ENCODE data around the gene RBBP8.
A peak's percentile ranks its signal among the peaks of the same experiment; 100 is the strongest.
"Not testable (repeated sequence)": the region's sequence is repeated elsewhere in the genome, so short reads cannot be mapped to it uniquely, and the experiment has no call there.

The RBBP8 gene

DNA sequence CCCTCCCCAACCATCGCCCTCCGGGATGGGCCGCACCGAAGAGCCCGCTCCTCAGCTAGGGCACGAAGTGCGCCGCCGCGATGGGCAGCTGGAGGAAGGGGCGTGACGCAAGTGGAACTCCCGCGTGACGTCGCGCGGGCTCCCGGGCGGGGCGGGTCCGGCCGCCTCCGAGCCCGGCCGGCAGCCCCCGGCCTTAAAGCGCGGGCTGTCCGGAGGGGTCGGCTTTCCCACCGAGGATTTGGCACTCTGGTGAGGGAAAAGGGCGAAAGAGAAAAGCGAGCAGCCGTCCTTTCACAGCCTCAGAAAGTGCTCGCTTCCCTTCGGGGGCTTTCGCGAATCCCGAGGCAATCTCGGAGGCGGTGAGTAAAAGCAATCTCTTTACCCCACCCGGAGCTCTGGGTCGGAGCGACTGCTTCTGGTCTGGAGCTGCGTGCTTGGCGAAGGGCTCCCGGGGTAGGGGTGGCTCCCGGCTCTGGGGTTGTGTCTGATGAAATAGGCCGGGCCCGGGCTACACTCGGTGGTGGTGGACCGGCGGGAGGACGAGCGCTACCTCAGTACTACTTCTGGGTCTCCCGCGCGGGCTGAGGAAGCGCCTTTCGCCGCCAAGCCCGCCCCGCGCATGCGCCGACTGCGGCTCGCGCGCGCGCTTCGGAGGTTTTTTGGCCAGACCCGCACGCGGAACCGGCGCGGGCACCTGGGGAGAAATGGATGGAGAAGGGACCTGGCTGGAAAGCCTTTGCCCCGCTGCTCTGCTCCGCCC is at the start of gene RBBP8:
RBBP8 (plus strand) TSS at position 123 of the 760 bp plus-strand sequence. CDS start 3,524 bp downstream, outside the sequence.
- H3K9ac ChIP-seq (ENCODE audit: low read depth, low read length), result peak within 1 kb of the TSS; percentile 88
- no peaks in the 10 kb centered on the region for H3K9me3 ChIP-seq (ENCODE audit: control insufficient read depth, insufficient read depth, low read length)
- peaks cover 6% of the 10 kb centered on the region; the same call in 1 of the 2 replicates for H3K27me3 ChIP-seq (ENCODE audit: control insufficient read depth, insufficient read depth, low read length)
- peaks cover 15% of the 10 kb centered on the region for H3K4me1 ChIP-seq (ENCODE audit: control insufficient read depth, insufficient read depth, low read length)
- peaks cover 22% of the 10 kb centered on the region for H3K36me3 ChIP-seq (ENCODE audit: control insufficient read depth, insufficient read depth, low read length)
- peak within 1 kb of the TSS; percentile 94 for H3K27ac ChIP-seq (ENCODE audit: low read depth, low read length)
- H3K4me3 ChIP-seq (ENCODE audit: low read depth, low read length), result peak within 1 kb of the TSS; percentile 77

DNA sequence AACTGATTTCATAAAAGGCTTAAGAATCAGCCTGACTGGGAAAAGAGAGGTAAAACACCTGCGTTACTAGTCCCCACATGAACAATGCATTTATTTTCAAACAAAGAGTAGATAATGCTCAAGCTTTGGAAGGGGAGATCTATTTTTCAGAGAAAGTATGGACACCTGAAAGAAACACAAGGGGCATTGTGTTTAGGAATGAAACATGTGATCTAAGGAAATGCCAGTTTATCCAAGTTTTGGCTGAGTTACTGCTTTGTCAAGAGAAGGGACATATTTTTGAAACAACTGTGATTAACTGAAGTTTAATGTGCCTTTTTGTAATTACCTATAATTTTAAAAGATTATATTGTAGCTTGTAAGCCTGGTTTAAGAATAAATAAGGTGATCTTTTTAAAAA is 49.3 kb upstream of the RBBP8 start:
- peaks cover 11% of the 10 kb centered on the region for H3K4me1 ChIP-seq (ENCODE audit: control insufficient read depth, insufficient read depth, low read length)
- H3K27me3 ChIP-seq (ENCODE audit: control insufficient read depth, insufficient read depth, low read length), result no peaks in the 10 kb centered on the region
- H3K9me3 ChIP-seq (ENCODE audit: control insufficient read depth, insufficient read depth, low read length), result peaks cover 10% of the 10 kb centered on the region
- H3K27ac ChIP-seq (ENCODE audit: low read depth, low read length), result no peak overlapping the region
- no peaks in the 10 kb centered on the region for H3K36me3 ChIP-seq (ENCODE audit: control insufficient read depth, insufficient read depth, low read length)
- no peak overlapping the region for H3K9ac ChIP-seq (ENCODE audit: low read depth, low read length)
- no peak overlapping the region for H3K4me3 ChIP-seq (ENCODE audit: low read depth, low read length)

DNA sequence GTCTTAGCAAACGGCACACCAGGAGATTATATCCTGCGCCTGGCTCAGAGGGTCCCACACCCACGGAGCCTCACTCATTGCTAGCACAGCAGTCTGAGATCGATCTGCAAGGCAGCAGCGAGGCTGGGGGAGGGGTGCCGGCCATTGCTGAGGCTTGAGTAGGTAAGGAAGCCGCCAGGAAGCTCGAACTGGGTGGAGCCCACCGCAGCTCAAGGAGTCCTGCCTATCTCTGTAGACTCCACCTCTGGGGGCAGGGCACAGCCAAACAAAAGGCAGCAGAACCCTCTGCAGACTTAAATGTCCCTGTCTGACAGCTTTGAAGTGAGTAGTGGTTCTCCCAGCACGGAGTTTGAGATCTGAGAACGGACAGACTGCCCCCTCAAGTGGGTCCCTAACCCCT is 47.4 kb upstream of the RBBP8 start:
- not testable (repeated sequence) for H3K4me3 ChIP-seq (ENCODE audit: low read depth, low read length); H3K9ac ChIP-seq (ENCODE audit: low read depth, low read length); H3K36me3 ChIP-seq (ENCODE audit: control insufficient read depth, insufficient read depth, low read length); H3K4me1 ChIP-seq (ENCODE audit: control insufficient read depth, insufficient read depth, low read length); H3K27me3 ChIP-seq (ENCODE audit: control insufficient read depth, insufficient read depth, low read length); H3K27ac ChIP-seq (ENCODE audit: low read depth, low read length)
- H3K9me3 ChIP-seq (ENCODE audit: control insufficient read depth, insufficient read depth, low read length), result peaks cover 10% of the 10 kb centered on the region

DNA sequence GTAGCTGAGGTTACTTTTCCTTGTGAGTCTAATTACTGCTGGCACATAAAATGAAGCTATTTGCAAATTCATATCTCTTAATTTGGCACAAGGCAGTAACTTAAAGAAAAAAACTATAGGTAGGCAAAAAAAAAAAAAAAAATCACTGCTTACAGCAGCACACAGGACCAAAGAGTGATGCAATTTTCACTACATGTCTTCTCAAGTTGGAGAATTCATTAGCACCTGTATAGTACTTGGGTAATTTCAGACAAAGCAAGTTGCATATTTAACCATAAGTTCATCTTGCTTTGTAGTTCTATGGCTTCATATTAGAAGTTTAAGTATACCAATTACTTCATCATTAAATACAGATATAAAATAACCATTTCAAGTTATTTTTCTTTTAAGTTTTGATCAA is 33.7 kb upstream of the RBBP8 start:
- H3K4me3 ChIP-seq (ENCODE audit: low read depth, low read length), result no peak overlapping the region
- H3K27ac ChIP-seq (ENCODE audit: low read depth, low read length), result no peak overlapping the region
- H3K27me3 ChIP-seq (ENCODE audit: control insufficient read depth, insufficient read depth, low read length), result no peaks in the 10 kb centered on the region
- H3K9ac ChIP-seq (ENCODE audit: low read depth, low read length), result no peak overlapping the region
- H3K36me3 ChIP-seq (ENCODE audit: control insufficient read depth, insufficient read depth, low read length), result no peaks in the 10 kb centered on the region
- no peaks in the 10 kb centered on the region; the same call in none of the 2 replicates for H3K9me3 ChIP-seq (ENCODE audit: control insufficient read depth, insufficient read depth, low read length)
- H3K4me1 ChIP-seq (ENCODE audit: control insufficient read depth, insufficient read depth, low read length), result no peaks in the 10 kb centered on the region

DNA sequence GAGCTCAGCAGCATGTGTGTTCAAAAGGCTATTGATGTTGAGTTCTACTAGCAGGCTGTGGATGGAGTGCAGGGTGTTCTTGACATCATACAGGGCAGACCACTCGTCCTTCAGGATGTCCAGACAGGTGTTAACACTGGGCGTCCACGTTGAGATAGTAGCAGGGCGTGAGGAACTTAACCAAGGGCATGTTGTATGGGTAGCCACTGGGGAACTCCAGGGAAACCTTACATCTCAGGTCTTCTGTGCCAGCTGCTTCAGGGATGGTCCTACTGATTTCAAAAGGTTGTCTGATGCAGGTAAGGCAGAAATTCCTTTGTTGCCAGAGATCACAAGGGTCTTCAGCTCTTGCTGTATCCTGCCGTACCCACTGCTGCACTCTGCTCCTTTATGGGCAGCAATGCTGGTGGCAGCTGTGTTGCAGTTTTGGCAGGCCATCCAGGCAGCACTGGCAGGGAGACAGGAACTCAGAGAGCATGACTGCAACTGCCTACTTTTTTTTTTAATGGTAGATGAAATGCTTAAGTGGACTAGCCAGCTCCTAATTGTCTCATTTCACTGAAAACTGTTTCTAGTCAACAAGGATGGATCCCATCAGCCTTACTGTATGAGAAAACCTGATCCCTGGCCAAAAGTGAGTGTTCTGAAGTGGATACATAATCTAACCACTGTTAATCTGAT is 32.4 kb upstream of the RBBP8 start:
- Histone ChIP-seq H3K4me3 (ENCODE audit: low read depth, low read length) (no peak overlapping the region), H3K9ac (ENCODE audit: low read depth, low read length) (no peak overlapping the region), H3K27me3 (ENCODE audit: control insufficient read depth, insufficient read depth, low read length) (no peaks in the 10 kb centered on the region), H3K27ac (ENCODE audit: low read depth, low read length) (no peak overlapping the region), H3K36me3 (ENCODE audit: control insufficient read depth, insufficient read depth, low read length) (no peaks in the 10 kb centered on the region), H3K9me3 (ENCODE audit: control insufficient read depth, insufficient read depth, low read length) (no peaks in the 10 kb centered on the region; the same call in none of the 2 replicates), H3K4me1 (ENCODE audit: control insufficient read depth, insufficient read depth, low read length) (no peaks in the 10 kb centered on the region)

DNA sequence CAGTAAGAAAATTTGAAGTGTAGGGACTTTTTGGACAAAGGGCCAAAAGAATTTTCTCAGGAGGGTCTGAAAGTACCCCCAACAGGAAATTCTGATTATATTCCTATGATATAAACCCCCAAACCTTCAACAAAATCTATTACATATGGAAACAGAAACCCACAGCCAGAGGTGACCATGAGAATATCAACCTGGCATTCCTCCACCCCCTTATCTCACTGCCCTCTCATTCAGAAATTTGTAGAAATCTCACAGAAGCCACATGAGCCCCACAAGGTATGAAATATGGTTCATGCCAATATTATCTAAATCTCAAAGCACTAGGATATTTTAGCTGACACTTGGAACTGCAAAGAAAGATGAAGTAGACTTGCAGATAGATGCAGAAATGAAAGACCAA is 31.0 kb upstream of the RBBP8 start:
- no peaks in the 10 kb centered on the region for H3K4me1 ChIP-seq (ENCODE audit: control insufficient read depth, insufficient read depth, low read length)
- no peak overlapping the region for H3K4me3 ChIP-seq (ENCODE audit: low read depth, low read length)
- H3K9me3 ChIP-seq (ENCODE audit: control insufficient read depth, insufficient read depth, low read length), result no peaks in the 10 kb centered on the region; the same call in none of the 2 replicates
- no peak overlapping the region for H3K9ac ChIP-seq (ENCODE audit: low read depth, low read length)
- no peak overlapping the region for H3K27ac ChIP-seq (ENCODE audit: low read depth, low read length)
- no peaks in the 10 kb centered on the region for H3K36me3 ChIP-seq (ENCODE audit: control insufficient read depth, insufficient read depth, low read length)
- no peaks in the 10 kb centered on the region for H3K27me3 ChIP-seq (ENCODE audit: control insufficient read depth, insufficient read depth, low read length)

DNA sequence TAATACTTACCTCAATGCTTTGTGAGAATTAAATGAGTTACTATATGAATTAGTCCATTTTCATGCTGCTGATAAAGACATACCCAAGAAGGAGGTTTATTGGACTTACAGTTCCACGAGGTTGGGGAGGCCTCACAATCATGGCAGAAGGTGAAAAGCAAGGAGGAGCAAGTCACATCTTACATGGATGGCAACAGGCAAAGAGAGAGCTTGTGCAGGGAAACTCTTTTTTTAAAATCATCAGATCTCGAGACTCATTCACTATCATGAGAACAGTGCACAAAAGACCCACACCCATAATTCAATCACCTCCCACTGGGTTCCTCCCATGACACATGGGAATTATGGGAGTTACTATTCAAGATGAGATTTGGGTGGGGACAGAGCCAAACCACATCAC is 29.9 kb upstream of the RBBP8 start:
- H3K36me3 ChIP-seq (ENCODE audit: control insufficient read depth, insufficient read depth, low read length); H3K4me3 ChIP-seq (ENCODE audit: low read depth, low read length); H3K27me3 ChIP-seq (ENCODE audit: control insufficient read depth, insufficient read depth, low read length); H3K27ac ChIP-seq (ENCODE audit: low read depth, low read length); H3K4me1 ChIP-seq (ENCODE audit: control insufficient read depth, insufficient read depth, low read length); H3K9ac ChIP-seq (ENCODE audit: low read depth, low read length); H3K9me3 ChIP-seq (ENCODE audit: control insufficient read depth, insufficient read depth, low read length): not testable (repeated sequence)

DNA sequence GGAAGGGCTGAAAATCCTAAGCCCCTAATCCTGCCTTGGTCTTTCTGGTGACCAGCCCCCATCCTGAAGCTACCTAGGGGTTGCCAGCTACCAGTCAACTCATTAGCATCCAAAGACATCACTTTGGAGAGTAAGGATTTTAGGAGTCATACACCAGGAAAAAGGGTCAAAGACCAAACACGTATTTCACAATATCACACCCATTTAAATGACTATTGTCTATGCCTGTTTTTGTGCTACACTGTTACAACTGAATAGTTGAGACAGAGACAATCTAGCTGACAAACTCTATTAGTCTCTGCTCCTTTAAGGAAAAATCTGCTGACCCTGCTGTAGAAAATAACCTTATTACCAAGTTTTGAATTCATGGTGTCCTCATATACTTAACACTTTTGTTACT is 21.0 kb upstream of the RBBP8 start:
- H3K4me3 ChIP-seq (ENCODE audit: low read depth, low read length), result no peak overlapping the region
- H3K9me3 ChIP-seq (ENCODE audit: control insufficient read depth, insufficient read depth, low read length), result no peaks in the 10 kb centered on the region
- H3K9ac ChIP-seq (ENCODE audit: low read depth, low read length), result no peak overlapping the region
- H3K27me3 ChIP-seq (ENCODE audit: control insufficient read depth, insufficient read depth, low read length), result no peaks in the 10 kb centered on the region
- H3K4me1 ChIP-seq (ENCODE audit: control insufficient read depth, insufficient read depth, low read length), result peaks cover 54% of the 10 kb centered on the region
- H3K27ac ChIP-seq (ENCODE audit: low read depth, low read length), result no peak overlapping the region
- H3K36me3 ChIP-seq (ENCODE audit: control insufficient read depth, insufficient read depth, low read length), result no peaks in the 10 kb centered on the region

DNA sequence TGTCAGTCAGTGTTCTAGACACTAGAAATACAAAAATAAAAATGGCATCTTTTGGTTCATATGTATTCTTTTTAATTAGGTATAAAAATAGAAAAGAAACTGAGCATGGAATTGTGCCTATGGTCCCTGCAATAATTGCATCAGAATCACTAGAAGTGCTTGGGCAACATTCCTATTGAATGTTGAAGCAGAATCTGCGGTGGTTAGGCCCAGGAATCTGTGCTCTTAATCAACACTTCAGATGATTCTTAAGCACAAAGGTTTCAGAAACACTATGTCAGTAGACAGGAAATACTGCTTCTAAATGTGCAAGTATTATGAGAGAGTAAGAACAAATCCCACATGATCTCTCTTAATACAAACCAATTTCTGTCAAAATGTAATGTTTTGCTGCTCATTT is 20.3 kb upstream of the RBBP8 start:
- Histone ChIP-seq H3K4me3 (ENCODE audit: low read depth, low read length) (no peak overlapping the region), H3K36me3 (ENCODE audit: control insufficient read depth, insufficient read depth, low read length) (no peaks in the 10 kb centered on the region), H3K9me3 (ENCODE audit: control insufficient read depth, insufficient read depth, low read length) (no peaks in the 10 kb centered on the region), H3K9ac (ENCODE audit: low read depth, low read length) (no peak overlapping the region), H3K27ac (ENCODE audit: low read depth, low read length) (peak overlapping the region; percentile 73), H3K4me1 (ENCODE audit: control insufficient read depth, insufficient read depth, low read length) (peaks cover 54% of the 10 kb centered on the region), H3K27me3 (ENCODE audit: control insufficient read depth, insufficient read depth, low read length) (no peaks in the 10 kb centered on the region)

DNA sequence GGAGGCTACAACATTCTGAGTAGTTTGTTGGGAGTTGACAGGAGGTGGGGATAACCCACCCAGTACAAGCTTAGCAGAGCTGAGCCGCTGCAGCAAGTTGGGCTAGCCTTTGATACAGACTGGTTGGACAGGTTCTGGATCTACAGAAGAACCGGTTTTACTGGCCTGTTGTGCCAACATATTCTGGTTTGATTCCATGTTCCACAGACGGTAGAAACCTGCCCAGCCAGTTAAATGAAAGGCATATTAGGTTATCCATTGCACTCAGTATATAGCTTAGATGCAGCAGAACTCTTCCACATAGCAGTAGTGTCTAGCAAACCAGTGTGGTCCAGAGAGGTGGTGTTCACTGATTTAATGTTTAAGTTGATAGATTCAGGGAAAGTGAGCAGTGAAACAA is 19.3 kb upstream of the RBBP8 start:
- Histone ChIP-seq H3K9ac (ENCODE audit: low read depth, low read length) (no peak overlapping the region), H3K27ac (ENCODE audit: low read depth, low read length) (peak overlapping the region; percentile 73), H3K27me3 (ENCODE audit: control insufficient read depth, insufficient read depth, low read length) (no peaks in the 10 kb centered on the region), H3K4me1 (ENCODE audit: control insufficient read depth, insufficient read depth, low read length) (peaks cover 54% of the 10 kb centered on the region), H3K9me3 (ENCODE audit: control insufficient read depth, insufficient read depth, low read length) (no peaks in the 10 kb centered on the region), H3K36me3 (ENCODE audit: control insufficient read depth, insufficient read depth, low read length) (no peaks in the 10 kb centered on the region), H3K4me3 (ENCODE audit: low read depth, low read length) (peak overlapping the region; percentile 49)

DNA sequence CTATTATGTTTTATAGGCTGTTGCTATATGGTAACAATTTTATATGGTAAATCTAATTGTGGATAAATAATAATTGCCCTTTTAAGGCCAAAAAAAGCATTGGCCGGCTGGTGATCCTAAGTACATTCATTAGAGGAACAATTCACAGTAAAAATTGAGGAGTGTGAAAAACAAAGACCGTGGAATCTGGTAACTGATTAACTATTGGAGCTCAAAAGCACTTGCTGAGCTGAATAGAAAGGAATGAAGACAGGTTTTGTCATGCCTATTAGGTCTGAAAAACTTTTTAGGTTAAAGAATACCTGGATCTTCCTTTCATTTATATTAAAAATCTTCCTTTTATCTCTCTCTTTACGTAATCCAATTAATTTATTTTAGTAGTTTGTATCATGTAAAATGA is 18.5 kb upstream of the RBBP8 start:
- H3K4me1 ChIP-seq (ENCODE audit: control insufficient read depth, insufficient read depth, low read length), result peaks cover 54% of the 10 kb centered on the region

More for the DNA sequence above, 18.5 kb upstream of the RBBP8 start:
- no peak overlapping the region for H3K9ac ChIP-seq (ENCODE audit: low read depth, low read length)
- peak overlapping the region; percentile 49; the same call in 1 of the 2 replicates for H3K4me3 ChIP-seq (ENCODE audit: low read depth, low read length)
- peak overlapping the region; percentile 73 for H3K27ac ChIP-seq (ENCODE audit: low read depth, low read length)
- H3K9me3 ChIP-seq (ENCODE audit: control insufficient read depth, insufficient read depth, low read length), result no peaks in the 10 kb centered on the region
- H3K27me3 ChIP-seq (ENCODE audit: control insufficient read depth, insufficient read depth, low read length), result no peaks in the 10 kb centered on the region
- H3K36me3 ChIP-seq (ENCODE audit: control insufficient read depth, insufficient read depth, low read length), result no peaks in the 10 kb centered on the region

All from HUES48 (cell line).